HEK293T (cell line): ENCODE data around the gene MIP.

Source experiments
- ARNT ChIP-seq: fragments of 450-650 bp; IDR thresholded peaks from 2 replicates; pipeline ENCODE4 v1.6.1; 2017; ENCODE audit warnings: mild to moderate bottlenecking
- BHLHE40 ChIP-seq: fragments of 450-650 bp; IDR thresholded peaks from 2 replicates; pipeline ENCODE4 v1.6.1; 2016; ENCODE audit warnings: mild to moderate bottlenecking, moderate library complexity, borderline replicate concordance
- CTBP1 ChIP-seq: fragments of 450-650 bp; IDR thresholded peaks from 2 replicates; pipeline ENCODE4 v1.6.1; 2016; ENCODE audit warnings: borderline replicate concordance
- ELF4 ChIP-seq: fragments of 450-650 bp; IDR thresholded peaks from 2 replicates; pipeline ENCODE4 v1.6.1; 2017; ENCODE audit warnings: antibody characterized with exemption
- FOXA1 ChIP-seq: fragments of 450-650 bp; IDR thresholded peaks from 2 replicates; pipeline ENCODE4 v1.6.1; 2016; ENCODE audit warnings: mild to moderate bottlenecking
- FOXK2 ChIP-seq: fragments of 450-650 bp; IDR thresholded peaks from 2 replicates; pipeline ENCODE4 v1.6.1; 2016; ENCODE audit warnings: mild to moderate bottlenecking
- FOXM1 ChIP-seq: fragments of 450-650 bp; IDR thresholded peaks from 2 replicates; pipeline ENCODE4 v1.6.1; 2017; ENCODE audit warnings: mild to moderate bottlenecking, borderline replicate concordance
- HDGF ChIP-seq: fragments of 450-650 bp; IDR thresholded peaks from 2 replicates; pipeline ENCODE4 v1.6.1; 2017; ENCODE audit warnings: antibody characterized with exemption, borderline replicate concordance
- NFRKB ChIP-seq: fragments of 450-650 bp; IDR thresholded peaks from 2 replicates; pipeline ENCODE4 v1.6.1; 2016; ENCODE audit warnings: mild to moderate bottlenecking, moderate library complexity
- SP1 ChIP-seq: fragments of 450-650 bp; IDR thresholded peaks from 2 replicates; pipeline ENCODE4 v1.6.1; 2017
- SUZ12 ChIP-seq: fragments of 450-650 bp; IDR thresholded peaks from 2 replicates; pipeline ENCODE4 v1.6.1; 2016; ENCODE audit warnings: mild to moderate bottlenecking
- TARDBP ChIP-seq: fragments of 450-650 bp; IDR thresholded peaks from 2 replicates; pipeline ENCODE4 v1.6.1; 2016
- ZNF384 ChIP-seq: fragments of 450-650 bp; IDR thresholded peaks from 2 replicates; pipeline ENCODE4 v1.6.1; 2016

DNA sequence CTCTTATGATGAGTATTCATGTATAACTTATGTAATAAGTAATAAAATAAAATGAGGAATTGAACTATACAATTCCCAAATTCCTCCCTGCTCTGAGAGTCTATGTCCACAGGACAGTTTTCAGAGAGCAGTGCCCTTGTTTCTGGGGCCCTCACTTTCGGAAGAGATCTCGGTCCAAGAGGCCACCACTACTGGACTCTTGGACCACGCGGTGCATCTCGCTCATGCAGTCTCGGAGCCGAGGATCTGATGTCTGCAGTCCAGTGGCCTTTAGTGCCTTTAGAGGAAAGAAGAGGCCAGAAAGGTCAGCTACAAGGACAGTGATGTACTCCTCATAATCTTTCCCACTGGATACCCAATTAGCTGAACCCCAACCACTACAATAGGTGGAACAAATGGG, 25.2 kb upstream of the MIP start:
- TF ChIP-seq SUZ12: no peak
- TF ChIP-seq NFRKB: no peak
- no peak for TF ChIP-seq FOXM1
- no peak for TF ChIP-seq SP1
- TF ChIP-seq ZNF384: no peak
- TF ChIP-seq BHLHE40: no peak
- no peak for TF ChIP-seq HDGF
- no peak for TF ChIP-seq ELF4
- TF ChIP-seq TARDBP: no peak
- no peak for TF ChIP-seq FOXK2
- TF ChIP-seq FOXA1: no peak
- TF ChIP-seq CTBP1: no peak
- TF ChIP-seq ARNT: no peak
